ENCODE results near the gene CPNE5.
"Not testable (repeated sequence)": the region's sequence is repeated elsewhere in the genome, so short reads cannot be mapped to it uniquely, and the experiment has no call there.

CPNE5 gene

GRCh38 chr6:36720251-36721141, 118.7 kb downstream of the CPNE5 start:
- no peaks in the 10 kb centered on the region for H3K27me3 Mint-ChIP-seq
- no peak overlapping the region for H3K4me3 Mint-ChIP-seq
- H3K36me3 Mint-ChIP-seq (ENCODE audit: insufficient read depth), result no peaks in the 10 kb centered on the region
- H3K9me3 Mint-ChIP-seq, result no peaks in the 10 kb centered on the region
- no peak for ATAC-seq (replicated peaks; ENCODE audit: extremely low read depth, poor library complexity, severe bottlenecking)
- H3K27ac Mint-ChIP-seq (ENCODE audit: low read depth), result no peak overlapping the region
- H3K4me1 Mint-ChIP-seq, result peaks cover 4% of the 10 kb centered on the region
- DNase-seq (ENCODE audit: low spot score in 2 of 2), result no peak

- no peak overlapping the region for H3K27ac Mint-ChIP-seq (ENCODE audit: low read depth)
- no peak overlapping the region for H3K4me3 Mint-ChIP-seq
- no peaks in the 10 kb centered on the region for H3K27me3 Mint-ChIP-seq
- H3K9me3 Mint-ChIP-seq, result no peaks in the 10 kb centered on the region
- no peak for DNase-seq (ENCODE audit: low spot score in 2 of 2)
- H3K36me3 Mint-ChIP-seq (ENCODE audit: insufficient read depth), result no peaks in the 10 kb centered on the region
- H3K4me1 Mint-ChIP-seq, result no peaks in the 10 kb centered on the region
- no peak for ATAC-seq (replicated peaks; ENCODE audit: extremely low read depth, poor library complexity, severe bottlenecking)
These were observed 120.1 kb downstream of the CPNE5 start for GRCh38 chr6:36719126-36719525.

GRCh38 chr6:36718560-36718959, 120.7 kb downstream of the CPNE5 start:
- no peak for ATAC-seq (replicated peaks; ENCODE audit: extremely low read depth, poor library complexity, severe bottlenecking)
- Mint-ChIP-seq H3K4me1 (no peaks in the 10 kb centered on the region), H3K4me3 (no peak overlapping the region), H3K9me3 (no peaks in the 10 kb centered on the region), H3K27me3 (no peaks in the 10 kb centered on the region), H3K36me3 (ENCODE audit: insufficient read depth) (no peaks in the 10 kb centered on the region), H3K27ac (ENCODE audit: low read depth) (no peak overlapping the region)
- DNase-seq (ENCODE audit: low spot score in 2 of 2), result no peak

DNA sequence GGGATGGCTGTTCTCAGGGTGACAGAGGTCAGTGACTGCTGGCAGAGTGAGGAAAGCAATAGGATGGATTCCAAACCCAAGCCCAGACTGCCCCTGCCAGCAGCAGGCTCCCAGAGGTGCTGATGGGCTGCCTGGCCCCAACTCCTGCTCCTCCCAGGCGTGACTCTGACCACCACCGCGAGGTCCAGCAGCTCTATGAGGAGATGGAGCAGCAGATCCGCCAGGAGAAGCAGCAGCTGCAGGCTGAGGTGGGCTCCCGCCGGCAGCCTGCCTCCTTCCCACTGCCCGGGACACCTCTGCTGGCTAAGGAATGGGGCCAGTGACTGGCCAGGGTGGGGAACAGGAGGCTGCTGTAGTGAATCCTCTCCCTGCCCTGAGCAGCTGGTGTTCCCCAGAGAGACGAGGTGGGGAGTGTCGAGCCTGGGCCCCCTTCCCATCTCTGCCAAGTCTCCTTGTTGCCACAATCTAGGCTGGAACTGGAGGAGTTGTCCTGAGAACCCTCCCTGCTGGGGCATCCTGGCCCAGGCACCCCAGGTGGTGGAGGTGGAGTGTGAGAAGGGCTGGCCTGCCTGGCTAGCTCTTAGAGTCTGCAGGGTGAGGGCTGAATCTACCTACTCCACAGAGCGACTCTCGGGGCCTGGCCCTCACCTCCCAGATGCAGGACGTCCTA, 121.2 kb downstream of the CPNE5 start:
- DNase-seq (ENCODE audit: low spot score in 2 of 2) (no peak), ATAC-seq (replicated peaks; ENCODE audit: extremely low read depth, poor library complexity, severe bottlenecking) (no peak)
- Mint-ChIP-seq H3K9me3 (no peaks in the 10 kb centered on the region), H3K4me1 (no peaks in the 10 kb centered on the region), H3K27ac (ENCODE audit: low read depth) (no peak overlapping the region), H3K27me3 (no peaks in the 10 kb centered on the region), H3K4me3 (no peak overlapping the region), H3K36me3 (ENCODE audit: insufficient read depth) (no peaks in the 10 kb centered on the region)

GRCh38 chr6:36717231-36717825, 121.9 kb downstream of the CPNE5 start:
- no peaks in the 10 kb centered on the region for H3K27me3 Mint-ChIP-seq
- H3K36me3 Mint-ChIP-seq (ENCODE audit: insufficient read depth), result no peaks in the 10 kb centered on the region
- H3K9me3 Mint-ChIP-seq, result no peaks in the 10 kb centered on the region
- H3K27ac Mint-ChIP-seq (ENCODE audit: low read depth), result no peak overlapping the region
- ATAC-seq (replicated peaks; ENCODE audit: extremely low read depth, poor library complexity, severe bottlenecking), result no peak
- H3K4me3 Mint-ChIP-seq, result no peak overlapping the region
- no peaks in the 10 kb centered on the region for H3K4me1 Mint-ChIP-seq
- no peak for DNase-seq (ENCODE audit: low spot score in 2 of 2)

DNA sequence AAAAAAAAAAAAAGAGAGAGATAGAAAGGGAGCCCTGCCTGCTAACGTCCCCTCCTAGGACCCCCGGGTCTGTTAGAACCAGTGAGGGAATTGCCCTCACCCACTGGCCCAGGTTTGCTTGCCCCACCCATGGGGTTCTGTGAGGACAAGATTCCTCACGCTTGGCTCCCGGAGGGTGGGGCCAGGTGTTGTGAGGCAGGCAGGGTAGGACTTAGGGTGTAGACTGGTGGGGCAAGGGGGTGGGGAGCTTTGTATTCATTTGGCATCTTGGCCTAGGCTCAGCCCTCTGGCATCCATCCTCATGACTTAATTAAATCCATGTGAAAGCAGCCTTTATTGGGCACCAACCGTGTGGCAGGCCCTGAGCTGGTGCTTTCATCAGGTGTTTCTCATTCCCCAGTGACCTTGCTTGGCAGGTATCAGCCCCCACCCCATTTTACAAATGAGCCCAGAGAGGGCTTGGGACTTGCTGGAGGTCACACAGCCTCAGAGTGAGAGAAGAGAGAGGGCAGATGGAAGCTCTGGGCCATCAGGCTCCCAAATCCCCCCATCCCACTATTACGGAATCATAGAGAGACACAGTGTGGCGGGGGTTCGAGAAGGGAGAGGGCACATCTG, 122.7 kb downstream of the CPNE5 start:
- DNase-seq (ENCODE audit: low spot score in 2 of 2), result no peak
- Mint-ChIP-seq H3K27me3 (no peaks in the 10 kb centered on the region), H3K9me3 (no peaks in the 10 kb centered on the region), H3K4me1 (no peaks in the 10 kb centered on the region), H3K4me3 (no peak overlapping the region), H3K36me3 (ENCODE audit: insufficient read depth) (no peaks in the 10 kb centered on the region), H3K27ac (ENCODE audit: low read depth) (no peak overlapping the region)
- no peak for ATAC-seq (replicated peaks; ENCODE audit: extremely low read depth, poor library complexity, severe bottlenecking)

- Mint-ChIP-seq H3K4me3 (no peak overlapping the region), H3K27ac (ENCODE audit: low read depth) (no peak overlapping the region), H3K4me1 (no peaks in the 10 kb centered on the region), H3K36me3 (ENCODE audit: insufficient read depth) (no peaks in the 10 kb centered on the region), H3K27me3 (no peaks in the 10 kb centered on the region), H3K9me3 (no peaks in the 10 kb centered on the region)
- ATAC-seq (replicated peaks; ENCODE audit: extremely low read depth, poor library complexity, severe bottlenecking) (no peak), DNase-seq (ENCODE audit: low spot score in 2 of 2) (no peak)
These were observed 123.8 kb downstream of the CPNE5 start for GRCh38 chr6:36715469-36715868.

- H3K4me3 Mint-ChIP-seq, result no peak overlapping the region
- H3K9me3 Mint-ChIP-seq, result no peaks in the 10 kb centered on the region
- ATAC-seq (replicated peaks; ENCODE audit: extremely low read depth, poor library complexity, severe bottlenecking) (no peak), DNase-seq (ENCODE audit: low spot score in 2 of 2) (no peak)
- no peaks in the 10 kb centered on the region for H3K36me3 Mint-ChIP-seq (ENCODE audit: insufficient read depth)
- H3K4me1 Mint-ChIP-seq, result no peaks in the 10 kb centered on the region
- H3K27ac Mint-ChIP-seq (ENCODE audit: low read depth), result no peak overlapping the region
- H3K27me3 Mint-ChIP-seq, result no peaks in the 10 kb centered on the region
These were observed 124.7 kb downstream of the CPNE5 start for GRCh38 chr6:36714511-36714910.

GRCh38 chr6:36713846-36714245, 125.4 kb downstream of the CPNE5 start:
- Mint-ChIP-seq H3K4me1 (no peaks in the 10 kb centered on the region), H3K4me3 (no peak overlapping the region), H3K27ac (ENCODE audit: low read depth) (no peak overlapping the region), H3K27me3 (no peaks in the 10 kb centered on the region), H3K9me3 (no peaks in the 10 kb centered on the region), H3K36me3 (ENCODE audit: insufficient read depth) (no peaks in the 10 kb centered on the region)
- no peak for ATAC-seq (replicated peaks; ENCODE audit: extremely low read depth, poor library complexity, severe bottlenecking)
- DNase-seq (ENCODE audit: low spot score in 2 of 2), result no peak

DNA sequence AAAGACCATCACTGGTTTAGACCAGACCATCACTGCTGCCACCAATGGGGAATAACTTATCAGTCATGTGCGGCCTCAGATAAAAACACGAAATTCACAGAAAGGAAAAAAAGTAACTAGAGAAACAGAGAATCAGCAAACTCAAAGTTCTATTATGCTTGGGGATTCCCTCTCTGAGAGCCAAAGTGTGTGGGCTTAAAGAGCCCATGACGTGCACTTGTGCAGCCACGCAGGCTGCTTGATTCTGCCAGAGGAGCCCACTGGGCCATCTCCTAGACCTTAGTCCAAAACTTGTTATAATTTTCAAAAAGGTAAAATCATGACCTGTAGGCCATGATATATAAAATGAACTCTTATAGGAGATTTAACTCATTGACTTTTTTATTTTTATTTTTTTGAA, 126.4 kb downstream of the CPNE5 start:
- Mint-ChIP-seq H3K27ac (ENCODE audit: low read depth) (no peak overlapping the region), H3K36me3 (ENCODE audit: insufficient read depth) (no peaks in the 10 kb centered on the region), H3K9me3 (no peaks in the 10 kb centered on the region), H3K4me1 (no peaks in the 10 kb centered on the region), H3K27me3 (no peaks in the 10 kb centered on the region), H3K4me3 (no peak overlapping the region)
- DNase-seq (ENCODE audit: low spot score in 2 of 2), result no peak
- no peak for ATAC-seq (replicated peaks; ENCODE audit: extremely low read depth, poor library complexity, severe bottlenecking)

DNA sequence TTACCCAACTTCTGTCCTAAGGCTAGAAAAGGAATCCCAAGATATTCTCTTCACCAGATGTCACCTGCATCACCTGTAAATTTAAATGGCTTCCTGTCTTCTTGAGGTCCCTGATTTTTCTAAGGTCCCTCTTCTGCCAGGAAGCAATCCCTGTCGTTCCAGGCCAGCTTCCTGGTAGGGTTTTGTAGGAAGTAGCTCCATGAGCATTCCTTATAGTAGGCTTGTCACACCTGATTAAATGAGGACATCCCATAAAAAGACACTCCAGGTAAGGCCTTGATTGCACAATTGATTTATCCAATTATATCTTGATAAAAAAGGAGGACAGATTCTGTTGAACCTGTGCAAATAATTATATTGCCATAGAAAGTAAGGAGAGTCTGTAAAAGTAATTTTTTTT, 132.9 kb downstream of the CPNE5 start:
- Mint-ChIP-seq H3K4me1 (no peaks in the 10 kb centered on the region), H3K27ac (ENCODE audit: low read depth) (no peak overlapping the region), H3K36me3 (ENCODE audit: insufficient read depth) (peaks cover 2% of the 10 kb centered on the region), H3K9me3 (no peaks in the 10 kb centered on the region), H3K27me3 (peaks cover 15% of the 10 kb centered on the region), H3K4me3 (no peak overlapping the region)
- no peak for DNase-seq (ENCODE audit: low spot score in 2 of 2)
- ATAC-seq (replicated peaks; ENCODE audit: extremely low read depth, poor library complexity, severe bottlenecking), result no peak

GRCh38 chr6:36704961-36705577, 134.2 kb downstream of the CPNE5 start:
- not testable (repeated sequence) for DNase-seq (ENCODE audit: low spot score in 2 of 2)

More at GRCh38 chr6:36704961-36705577, 134.2 kb downstream of the CPNE5 start:
- H3K4me1 Mint-ChIP-seq; H3K27ac Mint-ChIP-seq (ENCODE audit: low read depth); H3K9me3 Mint-ChIP-seq; H3K36me3 Mint-ChIP-seq (ENCODE audit: insufficient read depth); H3K4me3 Mint-ChIP-seq; ATAC-seq (replicated peaks; ENCODE audit: extremely low read depth, poor library complexity, severe bottlenecking): not testable (repeated sequence)
- peaks cover 15% of the 10 kb centered on the region for H3K27me3 Mint-ChIP-seq

Data from central memory CD8-positive, alpha-beta T cell (primary cell).